ENCODE data around the gene MPZL2.

DNA sequence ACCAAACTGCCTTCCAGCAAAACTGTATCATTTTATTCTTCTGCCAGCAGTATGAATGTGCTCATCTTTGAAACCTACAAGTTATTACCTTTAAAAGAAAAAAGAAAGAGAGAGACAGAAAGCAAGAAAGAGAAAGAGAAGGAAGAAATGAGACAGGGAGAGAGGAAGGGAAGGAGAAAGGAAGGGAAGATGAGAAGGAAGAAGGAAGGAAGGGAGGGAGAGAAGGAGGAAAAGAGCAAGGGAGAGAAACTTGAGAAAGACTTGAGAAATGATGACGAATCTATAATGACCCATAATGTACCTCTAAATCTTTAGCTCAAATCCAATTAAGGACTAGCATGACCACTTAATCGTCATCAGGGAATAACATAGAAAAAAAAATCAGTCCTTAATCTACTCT lies 27.9 kb downstream of the MPZL2 start:
- TF ChIP-seq, protein P1, sequence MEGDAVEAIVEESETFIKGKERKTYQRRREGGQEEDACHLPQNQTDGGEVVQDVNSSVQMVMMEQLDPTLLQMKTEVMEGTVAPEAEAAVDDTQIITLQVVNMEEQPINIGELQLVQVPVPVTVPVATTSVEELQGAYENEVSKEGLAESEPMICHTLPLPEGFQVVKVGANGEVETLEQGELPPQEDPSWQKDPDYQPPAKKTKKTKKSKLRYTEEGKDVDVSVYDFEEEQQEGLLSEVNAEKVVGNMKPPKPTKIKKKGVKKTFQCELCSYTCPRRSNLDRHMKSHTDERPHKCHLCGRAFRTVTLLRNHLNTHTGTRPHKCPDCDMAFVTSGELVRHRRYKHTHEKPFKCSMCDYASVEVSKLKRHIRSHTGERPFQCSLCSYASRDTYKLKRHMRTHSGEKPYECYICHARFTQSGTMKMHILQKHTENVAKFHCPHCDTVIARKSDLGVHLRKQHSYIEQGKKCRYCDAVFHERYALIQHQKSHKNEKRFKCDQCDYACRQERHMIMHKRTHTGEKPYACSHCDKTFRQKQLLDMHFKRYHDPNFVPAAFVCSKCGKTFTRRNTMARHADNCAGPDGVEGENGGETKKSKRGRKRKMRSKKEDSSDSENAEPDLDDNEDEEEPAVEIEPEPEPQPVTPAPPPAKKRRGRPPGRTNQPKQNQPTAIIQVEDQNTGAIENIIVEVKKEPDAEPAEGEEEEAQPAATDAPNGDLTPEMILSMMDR (IDR thresholded peaks at IDR 0.05; ENCODE audit: borderline replicate concordance, extremely low read depth, low read length, poor library complexity, severe bottlenecking), result no peak
- no peak for TF ChIP-seq EZH2 (IDR thresholded peaks at IDR 0.05; ENCODE audit: borderline replicate concordance, low read depth, low read length, severe bottlenecking)

All from DND-41 (cell line).